PC-3 (cell line): Measurements from ENCODE around the gene MIAT. TPM values are rescaled to one million over a fixed set of nuclear protein-coding genes. Genes with fewer than 3 reads are reported as not detected.

ENCODE experiments used
- ATAC-seq: fragments of 200-7000 bp; cut with Tn5 transposase; 2 replicates; pipeline ENCODE4 v1.9.1; 2020; ENCODE audit warnings: mild to moderate bottlenecking, moderate library complexity
- BruUV-seq: library from RNA; stranded (reverse); fragments of 400-500 nt; replicated peaks from 2 replicates; lab custom pipeline; 2021; lab: Mats Ljungman, UMichigan
- CTCF ChIA-PET: fragments of 300-600 bp; sonication (Branson Sonifier 250); formaldehyde crosslinking; loops from one replicate; lab custom pipeline; 2022; ENCODE audit warnings: antibody characterized with exemption; lab: Charles Lee
- POLR2A ChIA-PET: fragments of 300-600 bp; sonication (Branson Sonifier 250); formaldehyde crosslinking; loops from one replicate; lab custom pipeline; 2022; ENCODE audit warnings: antibody characterized with exemption; ENCODE audit not compliant: unreplicated experiment; lab: Charles Lee
- DNase-seq: peaks from one replicate; pipeline ENCODE4 v3.0.0-alpha.2; 2015
- H2AFZ ChIP-seq: fragments of 300-600 bp; sonication (generic); 2 replicates; pipeline ENCODE4 v1.6.0; 2016; ENCODE audit warnings: antibody characterized with exemption, low read length
- H3F3A ChIP-seq: fragments of 300-600 bp; sonication (generic); one replicate; pipeline ENCODE4 v1.6.0; 2017; ENCODE audit warnings: antibody characterized with exemption, low read length, control low read depth, mild to moderate bottlenecking; ENCODE audit not compliant: unreplicated experiment
- H3K27ac ChIP-seq: fragments of 300-600 bp; sonication (generic); 2 replicates; pipeline ENCODE4 v1.5.1; 2016; ENCODE audit warnings: mild to moderate bottlenecking, low read length
- H3K27me3 ChIP-seq: fragments of 300-600 bp; sonication (generic); 2 replicates; pipeline ENCODE4 v1.6.1; 2016; ENCODE audit warnings: low read length, mixed read lengths
- H3K36me3 ChIP-seq: fragments of 300-600 bp; sonication (generic); 2 replicates; pipeline ENCODE4 v1.6.1; 2016; ENCODE audit warnings: low read depth, mixed run types, low read length, mixed read lengths
- H3K4me1 ChIP-seq: fragments of 300-600 bp; sonication (generic); 2 replicates; pipeline ENCODE4 v1.5.1; 2016; ENCODE audit warnings: low read length; ENCODE audit not compliant: insufficient read depth
- H3K4me2 ChIP-seq: fragments of 300-600 bp; sonication (generic); 2 replicates; pipeline ENCODE4 v1.6.0; 2016; ENCODE audit warnings: low read length
- H3K4me3 ChIP-seq: fragments of 300-600 bp; sonication (generic); 2 replicates; pipeline ENCODE4 v1.5.1; 2016; ENCODE audit warnings: mild to moderate bottlenecking, low read length, mixed read lengths
- H3K79me2 ChIP-seq: fragments of 300-600 bp; sonication (generic); 2 replicates; pipeline ENCODE4 v1.6.1; 2017; ENCODE audit warnings: low read length, mixed read lengths
- H3K9ac ChIP-seq: fragments of 300-600 bp; sonication (generic); 2 replicates; pipeline ENCODE4 v1.6.0; 2016; ENCODE audit warnings: mild to moderate bottlenecking, low read length
- H3K9me2 ChIP-seq: fragments of 300-600 bp; sonication (generic); replicated peaks from 2 replicates; pipeline ENCODE4 v1.6.1; 2016; ENCODE audit warnings: mixed run types, low read length, mixed read lengths
- H3K9me3 ChIP-seq: fragments of 300-600 bp; sonication (generic); 2 replicates; pipeline ENCODE4 v1.6.1; 2016; ENCODE audit warnings: low read length, mixed read lengths
- H4K20me1 ChIP-seq: fragments of 300-600 bp; sonication (generic); 2 replicates; pipeline ENCODE4 v1.6.1; 2016; ENCODE audit warnings: low read length, mixed read lengths
- EZH2 ChIP-seq: fragments of 300-600 bp; sonication (generic); IDR thresholded peaks from one replicate; pipeline ENCODE4 v1.6.1; 2017; ENCODE audit warnings: antibody characterized with exemption, mild to moderate bottlenecking, low read length; ENCODE audit not compliant: unreplicated experiment
- EZH2phosphoT487 ChIP-seq: fragments of 300-600 bp; sonication (generic); IDR thresholded peaks from 2 replicates; pipeline ENCODE4 v1.6.1; 2018; ENCODE audit warnings: mild to moderate bottlenecking, antibody characterized with exemption, low read length, borderline replicate concordance
- intact Hi-C: fragments of 100-400 bp; cut with micrococcal nuclease; formaldehyde crosslinking; loops from 2 replicates; pipeline ENCODE4 v1.9.0; 2023
- total RNA-seq: library from RNA; depleted of rRNA; stranded (reverse); fragments of >200 nt; gene quantifications from 2 replicates; pipeline ENCODE4 v1.2.3, GENCODE V29; 2014
- TF ChIP-seq, protein P1 (sequence below): fragments of 300-600 bp; sonication (generic); conservative IDR thresholded peaks from 2 replicates; pipeline ENCODE4 v1.5.1; 2017; ENCODE audit warnings: antibody characterized with exemption, low read depth, mild to moderate bottlenecking, low read length

MIAT gene
- total RNA-seq, 1 experiment from 2014 or later: 0.15 TPM

DNA sequence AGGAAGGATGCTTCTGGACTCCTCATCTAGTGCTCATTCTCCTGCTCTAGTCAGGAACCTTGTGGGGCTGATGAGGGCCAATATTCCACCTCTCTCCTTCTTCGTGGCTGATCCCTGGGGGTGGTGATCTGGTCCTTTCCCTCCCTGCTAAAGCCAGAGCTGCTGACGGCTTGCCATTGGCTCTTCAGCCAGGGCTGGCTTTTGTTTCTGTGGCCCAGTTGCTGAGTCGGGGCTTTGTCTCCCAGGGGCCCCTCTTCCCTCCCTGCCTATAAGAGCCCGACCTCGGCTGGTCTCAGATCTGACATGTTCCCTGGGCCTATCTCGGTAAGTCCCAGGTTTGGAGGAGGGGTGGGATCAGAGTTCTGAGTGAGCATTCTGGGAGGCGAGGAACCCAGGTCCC lies 35.7 kb upstream of the MIAT start, which contains the start of gene CRYBA4:
CRYBA4 (plus strand) TSS at position 301 of the 400 bp plus-strand sequence. CDS start 634 bp downstream, outside the sequence.
- Histone ChIP-seq H3K4me3 (no peak within 1 kb of the TSS), H3K79me2 (no peaks in the 10 kb centered on the region), H3K27ac (no peak within 1 kb of the TSS), H3K9me3 (no peaks in the 10 kb centered on the region), H3K4me2 (no peak within 1 kb of the TSS), H3K9ac (no peak within 1 kb of the TSS), H3F3A (no peaks in the 10 kb centered on the region), H3K36me3 (no peaks in the 10 kb centered on the region), H2AFZ (no peak within 1 kb of the TSS), H3K9me2 (no peaks in the 10 kb centered on the region), H4K20me1 (no peaks in the 10 kb centered on the region), H3K4me1 (no peaks in the 10 kb centered on the region), H3K27me3 (no peaks in the 10 kb centered on the region)
- ChIA-PET POLR2A (no interaction called here), CTCF (no interaction called here)
- no peak for TF ChIP-seq EZH2phosphoT487
- TF ChIP-seq, protein P1, sequence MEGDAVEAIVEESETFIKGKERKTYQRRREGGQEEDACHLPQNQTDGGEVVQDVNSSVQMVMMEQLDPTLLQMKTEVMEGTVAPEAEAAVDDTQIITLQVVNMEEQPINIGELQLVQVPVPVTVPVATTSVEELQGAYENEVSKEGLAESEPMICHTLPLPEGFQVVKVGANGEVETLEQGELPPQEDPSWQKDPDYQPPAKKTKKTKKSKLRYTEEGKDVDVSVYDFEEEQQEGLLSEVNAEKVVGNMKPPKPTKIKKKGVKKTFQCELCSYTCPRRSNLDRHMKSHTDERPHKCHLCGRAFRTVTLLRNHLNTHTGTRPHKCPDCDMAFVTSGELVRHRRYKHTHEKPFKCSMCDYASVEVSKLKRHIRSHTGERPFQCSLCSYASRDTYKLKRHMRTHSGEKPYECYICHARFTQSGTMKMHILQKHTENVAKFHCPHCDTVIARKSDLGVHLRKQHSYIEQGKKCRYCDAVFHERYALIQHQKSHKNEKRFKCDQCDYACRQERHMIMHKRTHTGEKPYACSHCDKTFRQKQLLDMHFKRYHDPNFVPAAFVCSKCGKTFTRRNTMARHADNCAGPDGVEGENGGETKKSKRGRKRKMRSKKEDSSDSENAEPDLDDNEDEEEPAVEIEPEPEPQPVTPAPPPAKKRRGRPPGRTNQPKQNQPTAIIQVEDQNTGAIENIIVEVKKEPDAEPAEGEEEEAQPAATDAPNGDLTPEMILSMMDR: no peak
- no peak for TF ChIP-seq EZH2
- DNase-seq (no peak), ATAC-seq (no peak)
- intact Hi-C loops: no loop called here
- BruUV-seq: no TSS peak

DNA sequence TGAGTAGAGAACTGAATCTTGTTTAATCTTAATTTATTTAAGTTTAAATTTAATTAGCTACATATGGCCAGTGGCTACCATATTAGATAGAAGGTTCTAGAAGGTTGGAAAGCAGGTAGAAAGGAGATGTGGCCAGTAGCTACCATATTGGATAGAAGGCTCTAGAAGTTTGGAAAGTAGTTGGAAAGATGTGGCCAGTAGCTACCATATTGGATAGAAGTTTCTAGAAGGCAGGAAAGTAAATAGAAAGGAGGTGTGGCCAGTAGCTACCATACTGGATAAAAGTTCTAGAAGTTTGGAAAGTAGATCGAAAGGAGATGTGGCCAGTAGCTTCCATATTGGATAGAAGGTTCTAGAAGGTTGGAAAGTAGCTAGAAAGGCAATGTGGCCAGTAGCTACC lies 33.4 kb upstream of the MIAT start:
- H3K4me3 ChIP-seq: no peak overlapping the region
- DNase-seq (no peak), ATAC-seq (no peak)
- H3F3A ChIP-seq: no peaks in the 10 kb centered on the region
- intact Hi-C loops: no loop called here
- no peaks in the 10 kb centered on the region for H3K36me3 ChIP-seq
- TF ChIP-seq, protein P1: no peak
- TF ChIP-seq EZH2: no peak
- TF ChIP-seq EZH2phosphoT487: no peak
- H3K9ac ChIP-seq: no peak overlapping the region
- no peaks in the 10 kb centered on the region for H3K79me2 ChIP-seq
- no peaks in the 10 kb centered on the region for H4K20me1 ChIP-seq
- H3K27me3 ChIP-seq: no peaks in the 10 kb centered on the region
- no TSS peak for BruUV-seq
- ChIA-PET POLR2A (no interaction called here), CTCF (no interaction called here)
- H3K4me2 ChIP-seq: no peak overlapping the region
- no peak overlapping the region for H3K27ac ChIP-seq
- no peaks in the 10 kb centered on the region for H3K9me3 ChIP-seq
- no peaks in the 10 kb centered on the region for H3K4me1 ChIP-seq
- no peaks in the 10 kb centered on the region for H3K9me2 ChIP-seq
- H2AFZ ChIP-seq: no peak overlapping the region

DNA sequence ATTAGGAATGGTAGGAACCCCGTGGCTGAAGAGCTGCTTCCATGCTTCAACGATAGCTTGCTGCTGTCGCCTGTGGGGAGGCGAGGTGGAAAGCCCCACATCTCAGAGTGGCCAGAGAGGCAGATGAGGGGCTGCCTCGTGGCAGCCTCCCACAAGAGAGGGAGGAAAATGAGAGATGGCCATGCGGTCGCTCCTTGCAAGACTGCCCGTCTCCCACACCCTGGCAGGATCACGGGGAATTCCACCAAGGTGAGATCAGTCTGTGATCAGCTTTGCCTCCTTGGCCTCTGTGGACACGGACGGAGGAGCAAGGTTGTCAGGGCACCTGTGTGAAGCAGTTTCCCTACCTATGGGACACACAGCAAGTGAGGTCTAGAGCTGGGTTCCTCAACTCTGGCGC lies 32.6 kb upstream of the MIAT start:
- no peak for ATAC-seq
- intact Hi-C loops: no loop called here
- no peak for TF ChIP-seq EZH2
- TF ChIP-seq EZH2phosphoT487: no peak
- TF ChIP-seq, protein P1: no peak

More for the DNA sequence above, 32.6 kb upstream of the MIAT start:
- no TSS peak for BruUV-seq
- Histone ChIP-seq H3K4me3 (no peak overlapping the region), H3K4me1 (no peaks in the 10 kb centered on the region), H3F3A (no peaks in the 10 kb centered on the region), H3K9ac (no peak overlapping the region), H3K79me2 (no peaks in the 10 kb centered on the region), H3K27ac (no peak overlapping the region), H3K27me3 (no peaks in the 10 kb centered on the region), H3K4me2 (no peak overlapping the region), H3K9me3 (no peaks in the 10 kb centered on the region), H3K9me2 (no peaks in the 10 kb centered on the region), H4K20me1 (no peaks in the 10 kb centered on the region), H2AFZ (no peak overlapping the region), H3K36me3 (no peaks in the 10 kb centered on the region)
- DNase-seq: no peak
- ChIA-PET POLR2A (no interaction called here), CTCF (no interaction called here)
